Lung (tissue), 12 donors: Measurements from ENCODE around the gene SPTY2D1. TPM values are rescaled to one million over a fixed set of nuclear protein-coding genes. Genes with fewer than 3 reads are reported as not detected.

Source experiments
- ATAC-seq: fragments of 200-7000 bp; cut with Tn5 transposase; one replicate; pipeline ENCODE4 v1.9.1; 2020; ENCODE audit warnings: moderate number of reproducible peaks; ENCODE audit not compliant: insufficient read depth, low FRiP score
- DNase-seq, 3 donors: peaks; one replicate each; pipeline ENCODE4 v3.0.0-alpha.2; 2013 to 2017
- H3K27ac ChIP-seq, 2 donors: one replicate each; pipeline ENCODE4 v1.5.1; 2013; ENCODE audit warnings: mild to moderate bottlenecking in 2 of 2, moderate library complexity in 2 of 2, control low read depth in 1 of 2, inconsistent platforms in 1 of 2, low read depth in 1 of 2, low read length in 1 of 2
- H3K27me3 ChIP-seq, 3 donors: one replicate each; pipeline ENCODE4 v1.5.1; 2013; ENCODE audit warnings: low read length in 2 of 3; ENCODE audit not compliant: control insufficient read depth in 3 of 3, insufficient read depth in 3 of 3
- H3K36me3 ChIP-seq, 4 donors: one replicate each; pipeline ENCODE4 v1.5.1; 2013; ENCODE audit warnings: low read length in 4 of 4, mild to moderate bottlenecking in 1 of 4, moderate library complexity in 1 of 4; ENCODE audit not compliant: control insufficient read depth in 4 of 4, insufficient read depth in 4 of 4
- H3K4me1 ChIP-seq, 5 donors: one replicate each; pipeline ENCODE4 v1.5.1; 2013; ENCODE audit warnings: low read length in 5 of 5, mild to moderate bottlenecking in 2 of 5, moderate library complexity in 1 of 5; ENCODE audit not compliant: control insufficient read depth in 5 of 5, insufficient read depth in 5 of 5
- H3K4me3 ChIP-seq: one replicate; pipeline ENCODE4 v1.5.1; 2013; ENCODE audit warnings: mild to moderate bottlenecking, control low read depth, moderate library complexity
- H3K9ac ChIP-seq, 2 donors: one replicate each; pipeline ENCODE4 v1.5.1; 2013; ENCODE audit warnings: low read length in 2 of 2, control low read depth in 1 of 2; ENCODE audit not compliant: insufficient read depth in 1 of 2
- H3K9me3 ChIP-seq, 4 donors: one replicate each; pipeline ENCODE4 v1.5.1; 2013; ENCODE audit warnings: low read length in 3 of 4, mild to moderate bottlenecking in 1 of 4, moderate library complexity in 1 of 4; ENCODE audit not compliant: control insufficient read depth in 4 of 4, insufficient read depth in 3 of 4
- CTCF ChIP-seq: IDR thresholded peaks from 2 replicates; pipeline ENCODE4 v1.5.1; 2012; ENCODE audit warnings: mild to moderate bottlenecking; ENCODE audit errors: control extremely low read depth, extremely low read depth
- WGBS, 2 donors: extraction: QIAGEN DNeasy Blood & Tissue Kit; methylation state at CpG; one replicate each; pipeline ENCODE4 v1.1.7; 2013; 5-methylcytosine and 5-hydroxymethylcytosine counted together
- polyA plus RNA-seq, 2 donors: library from polyadenylated mRNA; stranded (reverse); fragments of 200-250 nt; gene quantifications; one replicate each; pipeline ENCODE4 v1.2.1, GENCODE V29; 2013
- total RNA-seq, 2 donors: library from RNA; depleted of rRNA in 1 of 2; stranded (reverse); fragments of >200 nt in 1 of 2; gene quantifications; one replicate each; pipeline ENCODE4 v1.2.1, GENCODE V29; 2014 to 2021
- donor health status: control.
- donor health status: control.
- donor health status: Bipolar disorder and iron deficiency.
- donor health status: healthy.
- donor health status: DM: yes; HTN: yes; CAD: no.

Gene SPTY2D1
- total and polyA plus RNA-seq, 4 donors, result 3.9 to 21.0 (median 14.3) TPM

- H3K9ac ChIP-seq, result no peak overlapping the region
- ATAC-seq (no peak), DNase-seq (no peak)
- WGBS, 2 donors, result 88 to 95% methylated on average over 1 of the region's 1 CpG
- TF ChIP-seq CTCF, result no peak
- H3K27me3 ChIP-seq, result no peaks in the 10 kb centered on the region
- H3K9me3 ChIP-seq, result peaks cover 0 to 2% (median 0%) of the 10 kb centered on the region in 4 donors
- H3K4me3 ChIP-seq, result no peak overlapping the region
- H3K4me1 ChIP-seq, result peaks cover 0 to 5% (median 1%) of the 10 kb centered on the region in 5 donors
- H3K27ac ChIP-seq, result no peak overlapping the region
- peaks cover 0 to 1% (median 0%) of the 10 kb centered on the region in 4 donors for H3K36me3 ChIP-seq
These were observed 10.0 kb downstream of the SPTY2D1 start for GRCh38 chr11:18624161-18624560.

GRCh38 chr11:18623707-18624106 lies 10.4 kb downstream of the SPTY2D1 start:
- Histone ChIP-seq H3K4me3 (no peak overlapping the region), H3K9me3 (peaks cover 0 to 2% (median 0%) of the 10 kb centered on the region in 4 donors), H3K4me1 (peaks cover 0 to 8% (median 6%) of the 10 kb centered on the region in 5 donors), H3K9ac (no peak overlapping the region), H3K36me3 (peaks cover 0 to 1% (median 0%) of the 10 kb centered on the region in 4 donors), H3K27me3 (no peaks in the 10 kb centered on the region), H3K27ac (no peak overlapping the region)
- no peak for TF ChIP-seq CTCF
- DNase-seq (no peak), ATAC-seq (no peak)
- WGBS, 2 donors, result 95 to 96% methylated on average over 2 of the region's 2 CpGs

- Histone ChIP-seq H3K9ac (peak overlapping the region in 1 of 2 donors; percentile 55), H3K36me3 (peaks cover 13 to 25% (median 21%) of the 10 kb centered on the region in 4 donors), H3K9me3 (no peaks in the 10 kb centered on the region), H3K27me3 (no peaks in the 10 kb centered on the region), H3K27ac (peak overlapping the region in 1 of 2 donors; percentile 66), H3K4me1 (peaks cover 0 to 17% (median 8%) of the 10 kb centered on the region in 5 donors), H3K4me3 (no peak overlapping the region)
- no peak for ATAC-seq
- TF ChIP-seq CTCF, result no peak
- WGBS, 2 donors, result 29 to 47% methylated on average over 5 of the region's 5 CpGs
- DNase-seq, result peak; percentile 72 to 92 (median 89)
These were observed 15.7 kb downstream of the SPTY2D1 start for GRCh38 chr11:18618342-18619025.
